Common myeloid progenitor, CD34-positive (primary cell): ENCODE measurements around the gene EZR.

Source experiments
- CTCF ChIA-PET: fragments of 350-600 bp; sonication (Branson Sonifier 250); formaldehyde crosslinking; loops from one replicate; lab custom pipeline; 2021; ENCODE audit warnings: antibody characterized with exemption; lab: Charles Lee
- POLR2A ChIA-PET: fragments of 350-600 bp; sonication (Branson Sonifier 250); formaldehyde crosslinking; loops from one replicate; lab custom pipeline; 2021; ENCODE audit warnings: antibody characterized with exemption; lab: Charles Lee
- DNase-seq, 3 donors: peaks; one replicate each; pipeline versions ENCODE4 v3.0.0 to v3.0.0-alpha.2; 2013
- H3K27ac ChIP-seq, 2 experiments: 1 replicate in 1 of 2; 2 replicates in 1 of 2; pipeline ENCODE4 v1.7.0; 2013; ENCODE audit warnings: inconsistent platforms in 2 of 2, low read length in 2 of 2, mild to moderate bottlenecking in 2 of 2, low read depth in 1 of 2, moderate library complexity in 1 of 2; ENCODE audit not compliant: severe bottlenecking in 2 of 2, insufficient read depth in 1 of 2, poor library complexity in 1 of 2
- H3K27me3 ChIP-seq, 5 experiments: replicated peaks in 2 of 5; 1 replicate in 3 of 5; 2 replicates in 2 of 5; pipeline versions ENCODE4 v1.6.1 to v1.7.0; 2013; ENCODE audit warnings: low read length in 4 of 5, mild to moderate bottlenecking in 2 of 5, moderate library complexity in 2 of 5, inconsistent platforms in 1 of 5; ENCODE audit not compliant: insufficient read depth in 5 of 5, control insufficient read depth in 4 of 5
- H3K36me3 ChIP-seq, 4 experiments: 1 replicate in 2 of 4; 2 replicates in 2 of 4; pipeline versions ENCODE4 v1.6.1 to v1.7.0; 2013; ENCODE audit warnings: low read length in 3 of 4, control low read depth in 1 of 4, mild to moderate bottlenecking in 1 of 4; ENCODE audit not compliant: control insufficient read depth in 4 of 4, insufficient read depth in 4 of 4
- H3K4me1 ChIP-seq, 4 experiments: 1 replicate in 3 of 4; 2 replicates in 1 of 4; pipeline versions ENCODE4 v1.6.1 to v1.7.1; 2013; ENCODE audit warnings: low read length in 3 of 4, mild to moderate bottlenecking in 3 of 4, control low read depth in 1 of 4, inconsistent platforms in 1 of 4, moderate library complexity in 1 of 4; ENCODE audit not compliant: control insufficient read depth in 4 of 4, insufficient read depth in 4 of 4; ENCODE audit errors: control extremely low read depth in 1 of 4
- H3K4me3 ChIP-seq, 7 experiments: 1 replicate in 4 of 7; 2 replicates in 3 of 7; pipeline versions ENCODE4 v1.5.1 to v1.7.0; 2013; ENCODE audit warnings: mild to moderate bottlenecking in 7 of 7, low read length in 6 of 7, moderate library complexity in 6 of 7, inconsistent platforms in 2 of 7, low read depth in 2 of 7, control low read depth in 1 of 7; ENCODE audit not compliant: insufficient read depth in 4 of 7, control insufficient read depth in 1 of 7; ENCODE audit errors: extremely low read depth in 1 of 7
- H3K9me3 ChIP-seq, 5 experiments: 1 replicate in 4 of 5; 2 replicates in 1 of 5; pipeline versions ENCODE4 v1.6.1 to v1.7.1; 2013; ENCODE audit warnings: low read length in 4 of 5, mild to moderate bottlenecking in 2 of 5, inconsistent platforms in 1 of 5, low read depth in 1 of 5, moderate library complexity in 1 of 5; ENCODE audit not compliant: control insufficient read depth in 4 of 5, insufficient read depth in 2 of 5; ENCODE audit errors: control extremely low read depth in 1 of 5
- WGBS: methylation state at CpG from one replicate; pipeline ENCODE4 v1.1.5; 2013; ENCODE audit not compliant: insufficient coverage; 5-methylcytosine and 5-hydroxymethylcytosine counted together

Gene EZR

GRCh38 chr6:158762787-158763433 is 56.3 kb downstream of the EZR start:
- DNase-seq, result peak in 1 of 3 donors; percentile 15
- H3K9me3 ChIP-seq, result no peaks in the 10 kb centered on the region
- H3K4me3 ChIP-seq, result no peak overlapping the region
- no peaks in the 10 kb centered on the region for H3K4me1 ChIP-seq
- ChIA-PET CTCF (interaction anchor here (0.6 to 1.5 kb wide), 4 partner anchors 10 to 45 kb away, joined by 3 read pairs; no protein-coding TSS in a partner anchor), POLR2A (interaction anchor here (0.6 kb wide), 1 partner anchor 87 kb away, joined by 4 read pairs; no protein-coding TSS in a partner anchor)
- no peaks in the 10 kb centered on the region for H3K27me3 ChIP-seq
- H3K27ac ChIP-seq, result no peak overlapping the region
- peaks cover 10 to 37% (median 25%) of the 10 kb centered on the region in 4 experiments for H3K36me3 ChIP-seq
- 94% methylated on average over 5 of the region's 12 CpGs for WGBS

GRCh38 chr6:158761746-158762145 is 57.4 kb downstream of the EZR start:
- POLR2A ChIA-PET, result no interaction called here
- H3K36me3 ChIP-seq, result peaks cover 8 to 26% (median 16%) of the 10 kb centered on the region in 4 experiments
- 100% methylated on average over 9 of the region's 10 CpGs for WGBS
- H3K4me1 ChIP-seq, result no peaks in the 10 kb centered on the region
- H3K9me3 ChIP-seq, result no peaks in the 10 kb centered on the region
- CTCF ChIA-PET, result interaction anchor here (1.5 kb wide), 1 partner anchor 40 kb away, joined by 3 read pairs; no protein-coding TSS in a partner anchor
- DNase-seq, result no peak
- H3K27me3 ChIP-seq, result no peaks in the 10 kb centered on the region
- no peak overlapping the region for H3K27ac ChIP-seq
- no peak overlapping the region for H3K4me3 ChIP-seq

GRCh38 chr6:158760618-158761250 is 58.4 kb downstream of the EZR start:
- H3K27me3 ChIP-seq, result no peaks in the 10 kb centered on the region
- peaks cover 5 to 16% (median 9%) of the 10 kb centered on the region in 4 experiments for H3K36me3 ChIP-seq
- no peak for DNase-seq
- 93% methylated on average over 13 of the region's 17 CpGs for WGBS
- H3K4me3 ChIP-seq, result no peak overlapping the region
- no peaks in the 10 kb centered on the region for H3K4me1 ChIP-seq
- ChIA-PET CTCF (interaction anchor here (0.7 to 1.0 kb wide), 2 partner anchors 8 to 16 kb away, joined by 3 read pairs; no protein-coding TSS in a partner anchor), POLR2A (no interaction called here)
- H3K9me3 ChIP-seq, result no peaks in the 10 kb centered on the region
- H3K27ac ChIP-seq, result no peak overlapping the region

GRCh38 chr6:158759966-158760617 is 59.1 kb downstream of the EZR start:
- 93% methylated on average over 6 of the region's 7 CpGs for WGBS
- POLR2A ChIA-PET, result no interaction called here

GRCh38 chr6:158758941-158759479 is 60.2 kb downstream of the EZR start:
- Histone ChIP-seq H3K4me1 (no peaks in the 10 kb centered on the region), H3K27me3 (no peaks in the 10 kb centered on the region), H3K36me3 (peaks cover 0 to 5% (median under 1%) of the 10 kb centered on the region in 4 experiments), H3K4me3 (no peak overlapping the region), H3K27ac (no peak overlapping the region), H3K9me3 (no peaks in the 10 kb centered on the region)
- 97% methylated on average over 17 of the region's 18 CpGs for WGBS
- POLR2A ChIA-PET, result interaction anchor here (0.6 kb wide), 1 partner anchor 908 kb away, joined by 4 read pairs; no protein-coding TSS in a partner anchor
- DNase-seq, result no peak
- CTCF ChIA-PET, result interaction anchor here (1.4 kb wide), 1 partner anchor 12 kb away, joined by 5 read pairs; no protein-coding TSS in a partner anchor

More at GRCh38 chr6:158759966-158760617, 59.1 kb downstream of the EZR start:
- CTCF ChIA-PET, result interaction anchor here (0.7 to 1.0 kb wide), 2 partner anchors 9 to 15 kb away, joined by 3 read pairs; no protein-coding TSS in a partner anchor
- H3K36me3 ChIP-seq, result peaks cover 3 to 9% (median 6%) of the 10 kb centered on the region in 4 experiments
- H3K4me1 ChIP-seq, result no peaks in the 10 kb centered on the region
- no peaks in the 10 kb centered on the region for H3K9me3 ChIP-seq
- no peak overlapping the region for H3K4me3 ChIP-seq
- DNase-seq, result no peak
- H3K27me3 ChIP-seq, result no peaks in the 10 kb centered on the region
- H3K27ac ChIP-seq, result no peak overlapping the region

GRCh38 chr6:158758451-158758860 is 60.7 kb downstream of the EZR start:
- no peak overlapping the region for H3K4me3 ChIP-seq
- no peak for DNase-seq
- H3K4me1 ChIP-seq, result no peaks in the 10 kb centered on the region
- no peaks in the 10 kb centered on the region for H3K9me3 ChIP-seq
- CTCF ChIA-PET, result interaction anchor here (1.4 to 2.1 kb wide), 2 partner anchors 13 to 55 kb away, joined by 5 read pairs; no protein-coding TSS in a partner anchor
- H3K27me3 ChIP-seq, result no peaks in the 10 kb centered on the region
- POLR2A ChIA-PET, result interaction anchor here (0.6 kb wide), 1 partner anchor 908 kb away, joined by 4 read pairs; no protein-coding TSS in a partner anchor
- H3K36me3 ChIP-seq, result peaks cover 0 to 5% (median 0%) of the 10 kb centered on the region in 4 experiments
- H3K27ac ChIP-seq, result no peak overlapping the region
- 94% methylated on average over 9 of the region's 9 CpGs for WGBS
